Fibroblast of mammary gland (primary cell): Measurements from ENCODE around the gene BPTF.
"Not testable (repeated sequence)": the region's sequence is repeated elsewhere in the genome, so short reads cannot be mapped to it uniquely, and the experiment has no call there.

Experiments
- DNase-seq: peaks from one replicate; pipeline ENCODE4 v3.0.0-alpha.2; 2010; ENCODE audit warnings: low read depth
- H3K4me3 ChIP-seq: 2 replicates; pipeline ENCODE4 v1.5.1; 2011; ENCODE audit warnings: low read depth, mild to moderate bottlenecking, low read length, moderate library complexity; ENCODE audit not compliant: control insufficient read depth
- TF ChIP-seq, protein P1 (sequence below): conservative IDR thresholded peaks from 2 replicates; pipeline ENCODE4 v1.5.1; 2011; ENCODE audit warnings: low read depth, low read length, inconsistent platforms; ENCODE audit not compliant: control insufficient read depth, insufficient read depth

The BPTF gene

DNA sequence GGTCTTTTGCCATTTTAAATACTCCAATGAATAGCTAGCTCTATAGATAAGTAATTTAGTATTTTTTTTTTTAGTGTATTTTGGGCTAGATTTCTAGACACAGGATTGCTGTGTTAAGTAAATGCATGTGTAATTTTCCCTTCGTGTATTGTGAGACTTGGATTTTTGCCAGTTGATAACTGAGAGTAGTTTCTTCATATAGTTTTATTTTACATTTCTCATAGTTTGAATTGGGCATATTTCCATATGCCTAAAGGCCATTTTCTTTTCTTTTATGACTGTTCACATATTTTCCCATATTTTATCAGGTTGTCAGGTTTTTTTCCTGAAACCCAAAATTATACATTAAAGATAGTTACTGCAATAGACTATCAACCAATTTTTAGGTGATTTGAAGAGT lies 59.4 kb downstream of the BPTF start:
- H3K4me3 ChIP-seq, result no peak overlapping the region
- no peak for DNase-seq
- TF ChIP-seq, protein P1, sequence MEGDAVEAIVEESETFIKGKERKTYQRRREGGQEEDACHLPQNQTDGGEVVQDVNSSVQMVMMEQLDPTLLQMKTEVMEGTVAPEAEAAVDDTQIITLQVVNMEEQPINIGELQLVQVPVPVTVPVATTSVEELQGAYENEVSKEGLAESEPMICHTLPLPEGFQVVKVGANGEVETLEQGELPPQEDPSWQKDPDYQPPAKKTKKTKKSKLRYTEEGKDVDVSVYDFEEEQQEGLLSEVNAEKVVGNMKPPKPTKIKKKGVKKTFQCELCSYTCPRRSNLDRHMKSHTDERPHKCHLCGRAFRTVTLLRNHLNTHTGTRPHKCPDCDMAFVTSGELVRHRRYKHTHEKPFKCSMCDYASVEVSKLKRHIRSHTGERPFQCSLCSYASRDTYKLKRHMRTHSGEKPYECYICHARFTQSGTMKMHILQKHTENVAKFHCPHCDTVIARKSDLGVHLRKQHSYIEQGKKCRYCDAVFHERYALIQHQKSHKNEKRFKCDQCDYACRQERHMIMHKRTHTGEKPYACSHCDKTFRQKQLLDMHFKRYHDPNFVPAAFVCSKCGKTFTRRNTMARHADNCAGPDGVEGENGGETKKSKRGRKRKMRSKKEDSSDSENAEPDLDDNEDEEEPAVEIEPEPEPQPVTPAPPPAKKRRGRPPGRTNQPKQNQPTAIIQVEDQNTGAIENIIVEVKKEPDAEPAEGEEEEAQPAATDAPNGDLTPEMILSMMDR, result no peak

DNA sequence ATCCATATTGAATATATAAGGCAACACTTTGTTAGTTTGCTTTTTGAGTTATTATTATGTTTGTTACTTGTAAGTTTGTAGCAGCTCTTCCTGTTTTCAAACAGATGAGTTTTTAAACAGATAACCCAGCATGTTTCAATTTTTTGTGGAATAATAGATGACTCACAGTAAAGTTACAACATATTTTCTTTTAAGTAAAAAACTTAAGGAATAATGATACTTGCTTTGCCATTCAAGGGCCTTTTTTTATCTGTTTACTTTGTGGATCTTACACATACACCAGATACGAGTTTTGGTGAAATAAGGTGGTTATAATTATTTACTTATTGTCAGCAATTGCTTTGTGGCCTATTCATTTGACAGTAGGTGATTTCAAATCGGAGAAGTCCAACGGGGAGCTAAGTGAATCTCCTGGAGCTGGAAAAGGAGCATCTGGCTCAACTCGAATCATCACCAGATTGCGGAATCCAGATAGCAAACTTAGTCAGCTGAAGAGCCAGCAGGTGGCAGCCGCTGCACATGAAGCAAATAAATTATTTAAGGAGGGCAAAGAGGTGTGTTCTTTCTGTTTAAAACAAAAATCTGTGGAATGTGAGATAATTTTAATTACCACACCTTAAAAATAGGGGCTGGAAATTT lies 66.3 kb downstream of the BPTF start:
- TF ChIP-seq, protein P1, result peak; percentile 50
- H3K4me3 ChIP-seq, result no peak overlapping the region
- peak; percentile 82 for DNase-seq

DNA sequence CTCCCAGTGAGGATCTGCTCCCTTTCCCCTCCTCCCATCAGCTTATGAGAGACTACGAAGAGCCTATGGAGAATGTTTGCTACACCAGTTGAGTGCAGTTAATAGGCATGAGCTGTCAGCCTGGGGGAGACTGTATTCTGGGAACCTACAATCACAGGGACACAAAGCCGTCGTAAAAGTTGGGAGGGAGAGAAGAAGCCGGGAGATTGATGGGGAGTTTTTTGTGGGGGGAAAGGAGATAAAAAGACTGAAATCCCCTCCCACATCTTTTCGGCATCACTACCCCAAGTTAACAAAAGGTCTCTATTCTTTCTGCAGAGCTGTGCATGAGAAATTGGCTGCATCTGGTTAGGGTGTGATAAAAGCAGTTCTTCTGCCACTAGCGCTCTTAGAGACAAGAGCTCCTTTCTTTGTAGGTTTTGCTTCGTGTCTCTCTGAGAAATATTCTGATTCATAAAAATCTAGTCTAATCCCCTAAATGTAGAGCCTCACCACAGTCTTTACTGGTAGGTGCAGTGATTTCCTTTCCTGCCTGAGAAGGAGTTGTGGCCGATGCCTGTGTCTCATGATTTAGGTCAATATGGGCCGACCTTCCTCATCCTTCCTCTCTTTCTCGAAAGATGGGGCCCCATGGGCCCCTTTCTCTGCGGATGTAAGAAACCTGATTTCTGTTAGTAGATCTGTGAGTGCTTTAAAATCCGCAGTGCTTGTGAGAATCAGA lies 77.4 kb downstream of the BPTF start:
- TF ChIP-seq, protein P1, result no peak
- no peak overlapping the region for H3K4me3 ChIP-seq
- no peak for DNase-seq

DNA sequence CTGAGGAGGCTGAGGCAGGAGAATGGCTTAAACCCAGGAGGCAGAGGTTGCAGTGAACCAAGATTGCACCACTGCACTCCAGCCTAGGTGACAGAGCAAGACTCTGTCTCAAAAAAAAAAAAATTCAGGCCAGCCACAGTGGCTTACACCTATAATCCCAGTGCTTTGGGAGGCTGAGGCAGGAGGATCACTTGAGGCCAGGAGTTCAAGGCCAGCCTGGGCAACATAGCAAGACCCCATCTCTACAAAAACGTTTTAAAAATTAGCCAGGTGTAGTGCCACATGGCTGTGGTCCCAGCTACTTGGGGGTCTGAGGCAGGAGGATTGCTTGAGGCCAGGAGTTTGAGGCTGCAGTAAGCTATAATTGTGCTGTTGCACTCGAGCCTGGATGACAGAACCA lies 80.0 kb downstream of the BPTF start:
- DNase-seq, H3K4me3 ChIP-seq: not testable (repeated sequence)

DNA sequence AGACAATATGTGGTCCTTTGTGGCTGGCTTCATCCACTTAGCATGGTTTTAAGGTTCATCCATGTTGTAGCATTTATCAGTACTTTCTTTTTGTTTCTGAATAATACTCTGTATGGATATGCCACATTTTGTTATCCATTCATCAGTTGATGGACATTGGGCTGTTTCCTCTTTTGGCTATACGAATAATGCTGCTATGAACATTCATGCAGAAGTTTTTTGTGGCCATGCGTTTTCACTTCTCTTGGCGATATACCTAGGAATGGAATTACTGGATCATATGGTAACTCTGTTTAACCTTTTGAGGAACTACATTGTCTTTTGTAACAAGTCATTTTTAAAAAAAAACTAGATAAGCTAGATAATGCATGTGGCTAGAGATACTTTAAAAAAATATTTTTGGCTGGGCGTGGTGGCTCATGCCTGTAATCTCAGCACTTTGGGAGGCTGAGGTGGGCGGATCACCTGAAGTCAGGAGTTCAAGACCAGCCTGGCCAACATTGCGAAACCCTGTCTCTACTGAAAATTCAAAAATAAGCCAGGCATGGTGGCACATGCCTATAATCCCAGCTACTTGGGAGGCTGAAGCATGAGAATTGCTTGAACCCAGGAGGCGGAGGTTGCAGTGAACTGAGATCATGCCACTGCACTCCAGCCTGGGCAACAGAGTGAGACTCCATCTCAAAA lies 85.0 kb downstream of the BPTF start:
- H3K4me3 ChIP-seq, DNase-seq: not testable (repeated sequence)

DNA sequence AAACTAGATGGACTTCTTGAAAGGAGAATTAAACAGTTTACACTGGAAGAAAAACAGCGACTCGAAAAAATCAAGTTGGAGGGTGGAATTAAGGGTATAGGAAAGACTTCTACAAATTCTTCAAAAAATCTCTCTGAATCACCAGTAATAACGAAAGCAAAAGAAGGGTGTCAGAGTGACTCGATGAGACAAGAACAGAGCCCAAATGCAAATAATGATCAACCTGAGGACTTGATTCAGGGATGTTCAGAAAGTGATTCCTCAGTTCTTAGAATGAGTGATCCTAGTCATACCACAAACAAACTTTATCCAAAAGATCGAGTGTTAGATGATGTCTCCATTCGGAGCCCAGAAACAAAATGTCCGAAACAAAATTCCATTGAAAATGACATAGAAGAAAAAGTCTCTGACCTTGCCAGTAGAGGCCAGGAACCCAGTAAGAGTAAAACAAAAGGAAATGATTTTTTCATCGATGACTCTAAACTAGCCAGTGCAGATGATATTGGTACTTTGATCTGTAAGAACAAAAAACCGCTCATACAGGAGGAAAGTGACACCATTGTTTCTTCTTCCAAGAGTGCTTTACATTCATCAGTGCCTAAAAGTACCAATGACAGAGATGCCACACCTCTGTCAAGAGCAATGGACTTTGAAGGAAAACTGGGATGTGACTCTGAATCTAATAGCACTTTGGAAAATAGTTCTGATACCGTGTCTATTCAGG lies 85.9 kb downstream of the BPTF start:
- H3K4me3 ChIP-seq, result no peak overlapping the region
- no peak for DNase-seq
- TF ChIP-seq, protein P1, result no peak

DNA sequence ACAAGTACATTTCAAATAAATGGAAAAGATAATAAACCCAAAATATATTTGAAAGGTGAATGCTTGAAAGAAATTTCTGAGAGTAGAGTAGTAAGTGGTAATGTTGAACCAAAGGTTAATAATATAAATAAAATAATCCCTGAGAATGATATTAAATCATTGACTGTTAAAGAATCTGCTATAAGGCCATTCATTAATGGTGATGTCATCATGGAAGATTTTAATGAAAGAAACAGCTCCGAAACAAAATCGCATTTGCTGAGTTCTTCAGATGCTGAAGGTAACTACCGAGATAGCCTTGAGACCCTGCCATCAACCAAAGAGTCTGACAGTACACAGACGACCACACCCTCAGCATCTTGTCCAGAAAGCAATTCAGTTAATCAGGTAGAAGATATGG lies 86.8 kb downstream of the BPTF start:
- DNase-seq, result no peak
- TF ChIP-seq, protein P1, result no peak
- H3K4me3 ChIP-seq, result no peak overlapping the region
